Cardiac fibroblast (primary cell): ENCODE measurements around the gene FMNL2.

ENCODE experiments used
- DNase-seq, 2 donors: peaks; one replicate each; pipeline versions ENCODE4 v3.0.0 to v3.0.0-alpha.2; 2010; ENCODE audit warnings: low read depth in 2 of 2
- H3K4me3 ChIP-seq, 2 donors: replicated peaks in 1 of 2; 1 replicate in 1 of 2; 2 replicates in 1 of 2; pipeline ENCODE4 v1.5.1; 2011; ENCODE audit warnings: low read depth in 2 of 2, low read length in 2 of 2, mild to moderate bottlenecking in 2 of 2, moderate library complexity in 1 of 2
- TF ChIP-seq, protein P1 (sequence below): IDR thresholded peaks from one replicate; pipeline ENCODE4 v1.5.1; 2011; ENCODE audit warnings: low read depth, mild to moderate bottlenecking, low read length, inconsistent platforms

Gene FMNL2

GRCh38 chr2:152572031-152572430, 237.1 kb downstream of the FMNL2 start:
- H3K4me3 ChIP-seq, result no peak overlapping the region
- TF ChIP-seq, protein P1, sequence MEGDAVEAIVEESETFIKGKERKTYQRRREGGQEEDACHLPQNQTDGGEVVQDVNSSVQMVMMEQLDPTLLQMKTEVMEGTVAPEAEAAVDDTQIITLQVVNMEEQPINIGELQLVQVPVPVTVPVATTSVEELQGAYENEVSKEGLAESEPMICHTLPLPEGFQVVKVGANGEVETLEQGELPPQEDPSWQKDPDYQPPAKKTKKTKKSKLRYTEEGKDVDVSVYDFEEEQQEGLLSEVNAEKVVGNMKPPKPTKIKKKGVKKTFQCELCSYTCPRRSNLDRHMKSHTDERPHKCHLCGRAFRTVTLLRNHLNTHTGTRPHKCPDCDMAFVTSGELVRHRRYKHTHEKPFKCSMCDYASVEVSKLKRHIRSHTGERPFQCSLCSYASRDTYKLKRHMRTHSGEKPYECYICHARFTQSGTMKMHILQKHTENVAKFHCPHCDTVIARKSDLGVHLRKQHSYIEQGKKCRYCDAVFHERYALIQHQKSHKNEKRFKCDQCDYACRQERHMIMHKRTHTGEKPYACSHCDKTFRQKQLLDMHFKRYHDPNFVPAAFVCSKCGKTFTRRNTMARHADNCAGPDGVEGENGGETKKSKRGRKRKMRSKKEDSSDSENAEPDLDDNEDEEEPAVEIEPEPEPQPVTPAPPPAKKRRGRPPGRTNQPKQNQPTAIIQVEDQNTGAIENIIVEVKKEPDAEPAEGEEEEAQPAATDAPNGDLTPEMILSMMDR, result no peak
- no peak for DNase-seq

GRCh38 chr2:152573168-152573567, 238.2 kb downstream of the FMNL2 start:
- H3K4me3 ChIP-seq, result no peak overlapping the region
- peak; percentile 34 to 89 for DNase-seq
- TF ChIP-seq, protein P1, result no peak

GRCh38 chr2:152577579-152577978, 242.6 kb downstream of the FMNL2 start:
- TF ChIP-seq, protein P1, result no peak
- peak in 1 of 2 donors; percentile 73 for DNase-seq

DNA sequence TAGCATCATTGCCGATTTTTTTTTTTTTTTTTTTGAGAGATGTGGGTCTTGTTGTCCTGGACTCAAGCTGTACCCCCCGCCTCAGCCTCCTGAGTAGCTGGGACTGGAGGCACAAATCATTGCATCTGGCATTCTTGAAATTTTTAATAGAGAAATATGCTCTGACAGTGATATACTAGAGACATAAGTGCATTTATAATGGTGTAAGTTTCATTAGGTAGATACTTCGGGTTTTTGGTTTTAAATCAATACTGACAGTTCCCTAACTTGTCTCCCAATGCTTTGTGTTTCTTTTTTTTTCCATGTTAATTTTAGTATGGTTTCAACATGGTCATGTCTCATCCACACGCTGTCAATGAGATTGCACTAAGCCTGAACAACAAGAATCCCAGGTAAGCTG, 243.6 kb downstream of the FMNL2 start:
- TF ChIP-seq, protein P1, result no peak
- H3K4me3 ChIP-seq, result no peak overlapping the region

More at GRCh38 chr2:152577579-152577978, 242.6 kb downstream of the FMNL2 start:
- no peak overlapping the region for H3K4me3 ChIP-seq

DNA sequence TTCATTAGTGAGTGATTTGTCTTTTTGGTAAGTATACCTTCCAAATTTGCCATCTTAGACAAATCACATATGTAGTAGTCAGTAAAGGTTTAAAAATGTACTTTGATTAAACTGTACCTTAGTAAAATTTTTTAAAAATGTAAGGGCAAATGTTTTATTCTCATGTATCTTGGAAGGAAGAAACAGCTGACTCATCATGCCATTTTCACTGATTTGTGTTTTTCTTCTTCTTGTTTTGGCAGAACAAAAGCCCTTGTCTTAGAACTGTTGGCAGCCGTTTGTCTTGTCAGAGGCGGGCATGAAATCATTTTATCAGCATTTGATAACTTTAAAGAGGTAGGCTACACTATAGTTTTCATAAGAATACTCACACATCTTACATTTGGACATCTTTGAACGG, 245.7 kb downstream of the FMNL2 start:
- peak; percentile 38 to 43 for DNase-seq
- TF ChIP-seq, protein P1, result no peak
- H3K4me3 ChIP-seq, result no peak overlapping the region

More for the DNA sequence above, 243.6 kb downstream of the FMNL2 start:
- DNase-seq, result no peak

GRCh38 chr2:152581360-152581759, 246.4 kb downstream of the FMNL2 start:
- TF ChIP-seq, protein P1, result no peak
- DNase-seq, result no peak
- H3K4me3 ChIP-seq, result no peak overlapping the region

DNA sequence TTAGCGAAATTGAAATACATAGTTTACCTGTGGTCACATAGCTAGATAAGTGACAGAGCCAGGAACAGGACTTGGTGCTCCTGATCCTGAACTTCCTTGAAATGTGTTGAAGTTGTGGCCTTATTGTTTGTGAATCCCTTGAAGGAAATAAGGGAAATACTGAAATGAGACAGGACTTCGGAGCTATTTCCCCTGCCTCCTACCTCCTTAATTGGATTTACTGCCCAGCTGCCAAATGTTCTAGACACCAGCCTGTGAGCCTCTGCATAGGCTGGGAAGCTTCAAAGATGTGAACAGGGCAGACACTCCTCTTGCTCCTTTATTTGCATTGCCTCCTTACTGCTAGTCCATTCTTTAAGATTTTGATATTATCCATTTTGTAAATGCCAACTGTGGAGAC, 247.1 kb downstream of the FMNL2 start:
- TF ChIP-seq, protein P1, result no peak
- H3K4me3 ChIP-seq, result no peak overlapping the region
- DNase-seq, result no peak
